Hepatocyte (in vitro differentiated cells): Measurements from ENCODE around the gene PDIA5. TPM values are rescaled to one million over a fixed set of nuclear protein-coding genes. Genes with fewer than 3 reads are reported as not detected.

ENCODE experiments used
- DNase-seq: peaks from one replicate; pipeline ENCODE4 v3.0.0-alpha.2; 2016; ENCODE audit warnings: low spot score
- H2AFZ ChIP-seq: fragments of 200-600 bp; sonication (generic); 2 replicates; pipeline ENCODE4 v1.6.0; 2016; ENCODE audit warnings: antibody characterized with exemption, mild to moderate bottlenecking
- H3K27ac ChIP-seq: fragments of 200-600 bp; sonication (generic); 2 replicates; pipeline ENCODE4 v1.5.1; 2016; ENCODE audit warnings: mild to moderate bottlenecking
- H3K27me3 ChIP-seq: fragments of 200-600 bp; sonication (generic); 2 replicates; pipeline ENCODE4 v1.6.1; 2016
- H3K36me3 ChIP-seq: fragments of 200-600 bp; sonication (generic); replicated peaks from 2 replicates; pipeline ENCODE4 v1.5.1; 2016; ENCODE audit warnings: low read depth; ENCODE audit not compliant: insufficient read depth
- H3K4me1 ChIP-seq: fragments of 200-600 bp; sonication (generic); 2 replicates; pipeline ENCODE4 v1.5.1; 2016; ENCODE audit warnings: mild to moderate bottlenecking, moderate library complexity; ENCODE audit not compliant: insufficient read depth
- H3K4me2 ChIP-seq: fragments of 200-600 bp; sonication (generic); 2 replicates; pipeline ENCODE4 v1.6.0; 2016
- H3K4me3 ChIP-seq: fragments of 200-600 bp; sonication (generic); 2 replicates; pipeline ENCODE4 v1.5.1; 2016; ENCODE audit warnings: mild to moderate bottlenecking
- H3K79me2 ChIP-seq: fragments of 200-600 bp; sonication (generic); 2 replicates; pipeline ENCODE4 v1.6.0; 2017; ENCODE audit warnings: mild to moderate bottlenecking
- H3K9me2 ChIP-seq: fragments of 200-600 bp; sonication (generic); replicated peaks from 2 replicates; pipeline ENCODE4 v1.6.0; 2017; ENCODE audit warnings: mild to moderate bottlenecking; ENCODE audit not compliant: insufficient read depth
- H3K9me3 ChIP-seq: fragments of 200-600 bp; sonication (generic); 2 replicates; pipeline ENCODE4 v1.5.1; 2016; ENCODE audit warnings: low read depth, mild to moderate bottlenecking
- H4K20me1 ChIP-seq: fragments of 200-600 bp; sonication (generic); 2 replicates; pipeline ENCODE4 v1.6.0; 2016; ENCODE audit warnings: mild to moderate bottlenecking; ENCODE audit not compliant: insufficient read depth, poor library complexity, severe bottlenecking
- EZH2 ChIP-seq: fragments of 200-600 bp; sonication (generic); IDR thresholded peaks from 2 replicates; pipeline ENCODE4 v1.6.1; 2016; ENCODE audit warnings: antibody characterized with exemption, mild to moderate bottlenecking, borderline replicate concordance
- EZH2phosphoT487 ChIP-seq: fragments of 200-600 bp; sonication (generic); IDR thresholded peaks from one replicate; pipeline ENCODE4 v1.6.1; 2018; ENCODE audit warnings: antibody characterized with exemption, mild to moderate bottlenecking, low read depth, moderate library complexity; ENCODE audit not compliant: unreplicated experiment, severe bottlenecking
- WGBS: methylation state at CpG from one replicate; pipeline ENCODE4 v1.1.6; 2016; ENCODE audit warnings: low lambda C conversion rate; ENCODE audit errors: missing lambda C conversion rate; 5-methylcytosine and 5-hydroxymethylcytosine counted together
- polyA plus RNA-seq: library from polyadenylated mRNA; unstranded; fragments of >200 nt; fragmentation: Nextera tagmentation; extraction: Ambion mirVana; gene quantifications from 2 replicates; pipeline ENCODE4 v1.2.1, GENCODE V29; 2016
- total RNA-seq: library from RNA; depleted of rRNA; stranded (reverse); fragments of >200 nt; gene quantifications from 2 replicates; pipeline ENCODE4 v1.2.3, GENCODE V29; 2014
- TF ChIP-seq, protein P1 (sequence below): fragments of 200-600 bp; sonication (generic); IDR thresholded peaks from 2 replicates; pipeline ENCODE4 v1.5.1; 2016; ENCODE audit warnings: antibody characterized with exemption, mild to moderate bottlenecking; ENCODE audit not compliant: poor library complexity

Gene PDIA5
- total and polyA plus RNA-seq, 2 experiments from 2014 or later: 71.8 to 97.3 TPM

DNA sequence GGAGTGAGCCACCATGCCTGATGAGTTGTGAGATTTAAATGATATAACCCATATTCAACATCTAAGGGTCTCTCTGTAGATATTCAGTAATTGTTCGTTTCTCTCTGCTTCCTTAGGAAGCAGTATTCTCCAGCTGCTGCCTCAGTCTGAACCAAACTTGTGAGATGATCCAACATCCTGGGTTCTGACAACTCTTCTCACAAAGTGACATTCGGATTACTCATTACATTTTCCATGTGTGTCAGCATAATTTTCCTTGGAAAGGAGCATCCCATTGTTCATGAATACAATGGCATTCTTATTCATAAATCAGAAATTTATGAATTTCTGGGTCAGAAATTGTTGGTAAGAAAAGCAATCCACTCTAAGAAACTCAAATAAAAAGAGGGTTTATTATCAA lies 119.9 kb downstream of the PDIA5 start:
- no peaks in the 10 kb centered on the region for H3K79me2 ChIP-seq
- no peaks in the 10 kb centered on the region for H3K9me3 ChIP-seq
- no peaks in the 10 kb centered on the region for H4K20me1 ChIP-seq
- DNase-seq: no peak
- H3K9me2 ChIP-seq: no peaks in the 10 kb centered on the region
- TF ChIP-seq, protein P1, sequence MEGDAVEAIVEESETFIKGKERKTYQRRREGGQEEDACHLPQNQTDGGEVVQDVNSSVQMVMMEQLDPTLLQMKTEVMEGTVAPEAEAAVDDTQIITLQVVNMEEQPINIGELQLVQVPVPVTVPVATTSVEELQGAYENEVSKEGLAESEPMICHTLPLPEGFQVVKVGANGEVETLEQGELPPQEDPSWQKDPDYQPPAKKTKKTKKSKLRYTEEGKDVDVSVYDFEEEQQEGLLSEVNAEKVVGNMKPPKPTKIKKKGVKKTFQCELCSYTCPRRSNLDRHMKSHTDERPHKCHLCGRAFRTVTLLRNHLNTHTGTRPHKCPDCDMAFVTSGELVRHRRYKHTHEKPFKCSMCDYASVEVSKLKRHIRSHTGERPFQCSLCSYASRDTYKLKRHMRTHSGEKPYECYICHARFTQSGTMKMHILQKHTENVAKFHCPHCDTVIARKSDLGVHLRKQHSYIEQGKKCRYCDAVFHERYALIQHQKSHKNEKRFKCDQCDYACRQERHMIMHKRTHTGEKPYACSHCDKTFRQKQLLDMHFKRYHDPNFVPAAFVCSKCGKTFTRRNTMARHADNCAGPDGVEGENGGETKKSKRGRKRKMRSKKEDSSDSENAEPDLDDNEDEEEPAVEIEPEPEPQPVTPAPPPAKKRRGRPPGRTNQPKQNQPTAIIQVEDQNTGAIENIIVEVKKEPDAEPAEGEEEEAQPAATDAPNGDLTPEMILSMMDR: no peak
- TF ChIP-seq EZH2: no peak
- no peak for TF ChIP-seq EZH2phosphoT487
- no peak overlapping the region for H3K4me3 ChIP-seq
- no peaks in the 10 kb centered on the region for H3K27me3 ChIP-seq
- 89% methylated on average over 2 of the region's 2 CpGs for WGBS
- no peak overlapping the region for H2AFZ ChIP-seq
- H3K27ac ChIP-seq: no peak overlapping the region
- H3K4me2 ChIP-seq: no peak overlapping the region
- H3K4me1 ChIP-seq: no peaks in the 10 kb centered on the region
- H3K36me3 ChIP-seq: no peaks in the 10 kb centered on the region

DNA sequence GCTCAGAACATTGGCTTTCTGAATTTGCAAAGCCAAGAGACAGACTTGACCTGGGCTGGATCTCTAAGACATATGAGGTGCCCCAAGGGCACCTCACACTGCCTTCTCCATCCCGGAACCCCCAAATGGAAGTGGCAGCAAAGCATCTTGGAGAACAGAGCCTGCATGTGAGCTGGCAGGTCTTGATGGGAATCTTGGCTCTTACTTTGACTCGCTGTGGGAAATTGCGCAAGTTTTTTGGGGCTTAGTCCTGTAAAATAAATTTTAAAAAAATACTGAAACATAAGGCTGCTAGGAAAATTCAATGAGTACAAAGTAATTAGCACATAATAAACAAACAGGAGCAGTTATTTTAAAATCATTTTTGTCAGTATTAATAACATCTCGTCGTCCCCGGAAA lies 121.2 kb downstream of the PDIA5 start:
- Histone ChIP-seq H3K4me3 (no peak overlapping the region), H4K20me1 (no peaks in the 10 kb centered on the region), H3K36me3 (no peaks in the 10 kb centered on the region), H3K4me2 (no peak overlapping the region), H3K9me2 (no peaks in the 10 kb centered on the region), H3K9me3 (no peaks in the 10 kb centered on the region), H3K79me2 (no peaks in the 10 kb centered on the region), H3K27me3 (no peaks in the 10 kb centered on the region), H2AFZ (no peak overlapping the region), H3K27ac (no peak overlapping the region), H3K4me1 (no peaks in the 10 kb centered on the region)
- no peak for TF ChIP-seq EZH2
- TF ChIP-seq, protein P1: no peak
- no peak for TF ChIP-seq EZH2phosphoT487
- DNase-seq: no peak
- WGBS: 86% methylated on average over 6 of the region's 6 CpGs

DNA sequence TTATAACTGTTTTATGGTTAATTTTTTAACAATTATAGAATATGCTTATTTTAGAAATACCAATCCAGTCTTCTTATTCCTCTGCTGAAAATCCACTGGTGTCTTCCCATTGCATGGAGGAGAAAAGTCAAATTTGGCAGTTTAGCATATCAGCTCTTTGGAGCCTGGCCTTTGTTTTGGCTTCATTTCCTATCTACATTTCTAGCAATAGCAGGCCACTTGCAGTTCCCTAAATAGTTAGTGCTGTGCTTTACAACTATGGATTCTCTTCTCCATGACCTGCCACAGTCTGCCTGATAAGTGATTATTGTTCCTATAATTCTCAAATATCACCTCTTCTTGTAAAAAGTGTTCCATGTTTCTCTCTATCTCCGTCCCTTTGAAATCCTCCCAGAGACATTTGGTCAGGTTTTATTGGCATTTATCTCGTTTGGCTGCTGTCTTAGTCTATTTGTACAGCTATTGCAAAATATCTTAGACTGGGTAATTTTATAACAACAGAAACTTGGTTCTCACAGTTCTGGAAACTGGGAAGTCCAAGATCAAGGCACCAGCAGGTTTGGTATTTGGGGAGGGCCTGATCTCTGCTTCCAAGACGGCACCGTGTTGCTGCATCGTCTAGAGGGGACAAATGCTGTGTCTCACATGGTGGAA lies 126.8 kb downstream of the PDIA5 start:
- 60% methylated on average over 5 of the region's 5 CpGs for WGBS
- TF ChIP-seq EZH2 (no peak), EZH2phosphoT487 (no peak)
- TF ChIP-seq, protein P1: no peak

More for the DNA sequence above, 126.8 kb downstream of the PDIA5 start:
- H3K27ac ChIP-seq: no peak overlapping the region
- H3K4me1 ChIP-seq: no peaks in the 10 kb centered on the region
- no peak overlapping the region for H3K4me2 ChIP-seq
- no peaks in the 10 kb centered on the region for H3K79me2 ChIP-seq
- no peaks in the 10 kb centered on the region for H3K9me2 ChIP-seq
- H3K9me3 ChIP-seq: peaks cover 3% of the 10 kb centered on the region
- H2AFZ ChIP-seq: no peak overlapping the region
- no peak for DNase-seq
- H3K27me3 ChIP-seq: no peaks in the 10 kb centered on the region
- H3K4me3 ChIP-seq: no peak overlapping the region
- H4K20me1 ChIP-seq: no peaks in the 10 kb centered on the region
- H3K36me3 ChIP-seq: no peaks in the 10 kb centered on the region
